GM10248 (cell line): ENCODE data around the gene TMEM87B.

ENCODE experiments used
- CTCF ChIA-PET: fragments of 300-600 bp; sonication (Branson Sonifier 250); formaldehyde crosslinking; extraction: SDS; loops from one replicate; lab custom pipeline; 2021; ENCODE audit warnings: antibody characterized with exemption; lab: Yijun Ruan, JAX
- POLR2A ChIA-PET: fragments of 350-650 bp; sonication (Branson Sonifier 250); formaldehyde crosslinking; extraction: SDS; loops from one replicate; lab custom pipeline; 2020; ENCODE audit warnings: antibody characterized with exemption; lab: Yijun Ruan, JAX
- DNase-seq: peaks from one replicate; pipeline ENCODE4 v3.0.0; 2012; ENCODE audit errors: extremely low spot score
- CTCF ChIP-seq: IDR thresholded peaks from 2 replicates; pipeline ENCODE4 v1.5.1; 2012; ENCODE audit warnings: mild to moderate bottlenecking, low read depth; ENCODE audit errors: extremely low read depth, missing control alignments, control extremely low read depth

TMEM87B gene

GRCh38 chr2:112048887-112049286, 6.2 kb upstream of the TMEM87B start:
- POLR2A ChIA-PET, result interaction anchor here (0.9 kb wide), 1 partner anchor 404 kb away, joined by 3 read pairs; no protein-coding TSS in a partner anchor

GRCh38 chr2:112050316-112050715, 4.8 kb upstream of the TMEM87B start:
- no peak for TF ChIP-seq CTCF
- CTCF ChIA-PET, result interaction anchor here (0.7 to 4.4 kb wide), 7 partner anchors 9 to 533 kb away, joined by 3 to 28 read pairs (median 3); partner anchors contain the start of gene RGPD8
- no peak for DNase-seq

More at GRCh38 chr2:112048887-112049286, 6.2 kb upstream of the TMEM87B start:
- TF ChIP-seq CTCF, result peak; percentile 72
- CTCF ChIA-PET, result interaction anchor here (0.7 to 4.4 kb wide), 7 partner anchors 9 to 208 kb away, joined by 3 to 28 read pairs (median 3); no protein-coding TSS in a partner anchor
- peak; percentile 26 for DNase-seq

GRCh38 chr2:112053917-112054846, 887 bp upstream of the TMEM87B start:
- ChIA-PET POLR2A (interaction anchor here (0.6 to 0.7 kb wide), 2 partner anchors 34 to 201 kb away, joined by 3 read pairs; partner anchors contain the start of gene ZC3H8), CTCF (interaction anchor here (1.3 to 3.0 kb wide), 3 partner anchors 9 to 166 kb away, joined by 4 to 15 read pairs (median 4); no protein-coding TSS in a partner anchor)
- DNase-seq, result peak; percentile 91
- no peak for TF ChIP-seq CTCF

More at GRCh38 chr2:112050316-112050715, 4.8 kb upstream of the TMEM87B start:
- POLR2A ChIA-PET, result no interaction called here

- no peak for DNase-seq
- no peak for TF ChIP-seq CTCF
- CTCF ChIA-PET, result interaction anchor here (1.8 kb wide), 1 partner anchor 17 kb away, joined by 4 read pairs; no protein-coding TSS in a partner anchor
- POLR2A ChIA-PET, result no interaction called here
These were observed 909 bp downstream of the TMEM87B start for GRCh38 chr2:112055730-112056625.

- no peak for TF ChIP-seq CTCF
- no peak for DNase-seq
- ChIA-PET POLR2A (no interaction called here), CTCF (no interaction called here)
These were observed 1.5 kb downstream of the TMEM87B start for GRCh38 chr2:112056626-112056987.
